Activated CD4-positive, alpha-beta memory T cell treated with anti-CD3 and anti-CD28 coated beads for 36 hours (primary cell): ENCODE results near the gene MAB21L3. TPM values are rescaled to one million over a fixed set of nuclear protein-coding genes. Genes with fewer than 3 reads are reported as not detected.
A peak's percentile ranks its signal among the peaks of the same experiment; 100 is the strongest.

Source experiments
- CTCF ChIA-PET: fragments of 350-600 bp; sonication (Branson Sonifier 250); formaldehyde crosslinking; loops from one replicate; lab custom pipeline; 2021; ENCODE audit warnings: antibody characterized with exemption, inconsistent platforms; lab: Charles Lee
- POLR2A ChIA-PET: fragments of 350-600 bp; sonication (Branson Sonifier 250); formaldehyde crosslinking; loops from one replicate; lab custom pipeline; 2021; ENCODE audit warnings: antibody characterized with exemption; lab: Charles Lee
- DNase-seq: peaks from one replicate; pipeline ENCODE4 v3.0.0-alpha.2; 2020
- H3K27ac Mint-ChIP-seq: one replicate; pipeline ENCODE4 v1.8.0; 2021; ENCODE audit warnings: mixed read lengths
- H3K27me3 Mint-ChIP-seq: one replicate; pipeline ENCODE4 v1.8.0; 2021; ENCODE audit warnings: mixed read lengths
- H3K36me3 Mint-ChIP-seq: one replicate; pipeline ENCODE4 v1.8.0; 2021; ENCODE audit warnings: mixed read lengths
- H3K4me1 Mint-ChIP-seq: one replicate; pipeline ENCODE4 v1.8.0; 2021; ENCODE audit warnings: low read depth, mixed read lengths
- H3K4me3 Mint-ChIP-seq: one replicate; pipeline ENCODE4 v1.8.0; 2021; ENCODE audit warnings: mild to moderate bottlenecking, mixed read lengths
- H3K9me3 Mint-ChIP-seq: one replicate; pipeline ENCODE4 v1.8.0; 2021; ENCODE audit warnings: mixed read lengths
- intact Hi-C: fragments of 100-400 bp; cut with micrococcal nuclease; formaldehyde crosslinking; loops from one replicate; pipeline ENCODE4 v1.15.1; 2023
- total RNA-seq, 2 experiments: library from RNA; stranded (reverse); gene quantifications; one replicate each; pipeline ENCODE4 v1.2.3, GENCODE V29; 2021

Gene MAB21L3
- total RNA-seq, 2 experiments from 2014 or later: not detected

GRCh38 chr1:116113615-116114014 lies 2.4 kb downstream of the MAB21L3 start:
- H3K9me3 Mint-ChIP-seq: no peaks in the 10 kb centered on the region
- CTCF ChIA-PET: no interaction called here
- H3K4me1 Mint-ChIP-seq: no peaks in the 10 kb centered on the region

GRCh38 chr1:116115476-116116439 lies 4.6 kb downstream of the MAB21L3 start:
- Mint-ChIP-seq H3K27ac (no peak overlapping the region), H3K27me3 (peaks cover 11% of the 10 kb centered on the region), H3K36me3 (no peaks in the 10 kb centered on the region), H3K4me1 (no peaks in the 10 kb centered on the region), H3K9me3 (no peaks in the 10 kb centered on the region), H3K4me3 (no peak overlapping the region)
- DNase-seq: no peak
- CTCF ChIA-PET: no interaction called here
- POLR2A ChIA-PET: no interaction called here
- intact Hi-C loops: no loop called here

More at GRCh38 chr1:116113615-116114014, 2.4 kb downstream of the MAB21L3 start:
- no peak overlapping the region for H3K27ac Mint-ChIP-seq
- no peak overlapping the region for H3K4me3 Mint-ChIP-seq
- intact Hi-C loops: no loop called here
- peaks cover 9% of the 10 kb centered on the region for H3K27me3 Mint-ChIP-seq
- DNase-seq: no peak
- POLR2A ChIA-PET: no interaction called here
- H3K36me3 Mint-ChIP-seq: no peaks in the 10 kb centered on the region

GRCh38 chr1:116118471-116118870 lies 7.3 kb downstream of the MAB21L3 start:
- ChIA-PET CTCF (interaction anchor here (0.6 kb wide), 1 partner anchor 1242 kb away, joined by 6 read pairs; no protein-coding TSS in a partner anchor), POLR2A (no interaction called here)
- Mint-ChIP-seq H3K9me3 (no peaks in the 10 kb centered on the region), H3K4me3 (no peak overlapping the region), H3K27me3 (peaks cover 11% of the 10 kb centered on the region), H3K4me1 (no peaks in the 10 kb centered on the region), H3K36me3 (no peaks in the 10 kb centered on the region), H3K27ac (no peak overlapping the region)
- no peak for DNase-seq
- intact Hi-C loops: no loop called here

- Mint-ChIP-seq H3K9me3 (no peaks in the 10 kb centered on the region), H3K27me3 (peaks cover 17% of the 10 kb centered on the region), H3K4me3 (no peak overlapping the region), H3K27ac (no peak overlapping the region), H3K36me3 (no peaks in the 10 kb centered on the region), H3K4me1 (no peaks in the 10 kb centered on the region)
- intact Hi-C loops: no loop called here
- no peak for DNase-seq
- ChIA-PET CTCF (interaction anchor here (1.0 kb wide), 1 partner anchor 19 kb away, joined by 3 read pairs; no protein-coding TSS in a partner anchor), POLR2A (no interaction called here)
These were observed 8.7 kb downstream of the MAB21L3 start for GRCh38 chr1:116119876-116120275.

- H3K9me3 Mint-ChIP-seq: no peaks in the 10 kb centered on the region
- peaks cover 26% of the 10 kb centered on the region for H3K27me3 Mint-ChIP-seq
- CTCF ChIA-PET: interaction anchor here (0.6 to 3.7 kb wide), 4 partner anchors 16 to 362 kb away, joined by 3 to 14 read pairs (median 4); no protein-coding TSS in a partner anchor
- H3K27ac Mint-ChIP-seq: no peak overlapping the region
- no peaks in the 10 kb centered on the region for H3K36me3 Mint-ChIP-seq
- intact Hi-C loops: no loop called here
- POLR2A ChIA-PET: no interaction called here
- H3K4me1 Mint-ChIP-seq: peaks cover 22% of the 10 kb centered on the region
- H3K4me3 Mint-ChIP-seq: no peak overlapping the region
- DNase-seq: no peak
These were observed 12.0 kb downstream of the MAB21L3 start for GRCh38 chr1:116122955-116123757.

GRCh38 chr1:116123837-116124533 lies 12.8 kb downstream of the MAB21L3 start:
- Mint-ChIP-seq H3K4me1 (peaks cover 30% of the 10 kb centered on the region), H3K27me3 (peaks cover 27% of the 10 kb centered on the region), H3K36me3 (no peaks in the 10 kb centered on the region), H3K9me3 (no peaks in the 10 kb centered on the region), H3K4me3 (no peak overlapping the region), H3K27ac (no peak overlapping the region)
- no peak for DNase-seq
- intact Hi-C loops: no loop called here
- ChIA-PET CTCF (interaction anchor here (3.7 kb wide), 1 partner anchor 15 kb away, joined by 14 read pairs; no protein-coding TSS in a partner anchor), POLR2A (no interaction called here)

GRCh38 chr1:116125758-116126157 lies 14.6 kb downstream of the MAB21L3 start:
- Mint-ChIP-seq H3K4me3 (no peak overlapping the region), H3K4me1 (peaks cover 35% of the 10 kb centered on the region), H3K9me3 (no peaks in the 10 kb centered on the region), H3K36me3 (no peaks in the 10 kb centered on the region), H3K27ac (no peak overlapping the region), H3K27me3 (peaks cover 28% of the 10 kb centered on the region)
- intact Hi-C loops: loop anchor here (5.0 kb wide), 1 partner anchor 252 kb away; no protein-coding TSS in a partner anchor
- no peak for DNase-seq
- CTCF ChIA-PET: interaction anchor here (1.2 to 2.0 kb wide), 2 partner anchors 25 to 359 kb away, joined by 4 to 9 read pairs; no protein-coding TSS in a partner anchor
- POLR2A ChIA-PET: no interaction called here

- no peaks in the 10 kb centered on the region for H3K36me3 Mint-ChIP-seq
- ChIA-PET POLR2A (no interaction called here), CTCF (interaction anchor here (1.1 to 2.0 kb wide), 2 partner anchors 293 to 359 kb away, joined by 3 to 9 read pairs; no protein-coding TSS in a partner anchor)
- H3K4me1 Mint-ChIP-seq: peaks cover 35% of the 10 kb centered on the region
- no peaks in the 10 kb centered on the region for H3K9me3 Mint-ChIP-seq
- H3K27ac Mint-ChIP-seq: no peak overlapping the region
- peaks cover 27% of the 10 kb centered on the region for H3K27me3 Mint-ChIP-seq
- no peak for DNase-seq
- intact Hi-C loops: loop anchor here (5.0 kb wide), 1 partner anchor 251 kb away; no protein-coding TSS in a partner anchor
- no peak overlapping the region for H3K4me3 Mint-ChIP-seq
These were observed 15.1 kb downstream of the MAB21L3 start for GRCh38 chr1:116126281-116126680.

- intact Hi-C loops: loop anchor here (5.0 kb wide), 1 partner anchor 250 kb away; no protein-coding TSS in a partner anchor
- peaks cover 24% of the 10 kb centered on the region for H3K27me3 Mint-ChIP-seq
- CTCF ChIA-PET: interaction anchor here (1.1 to 2.0 kb wide), 3 partner anchors 11 to 358 kb away, joined by 3 to 9 read pairs (median 5); no protein-coding TSS in a partner anchor
- H3K36me3 Mint-ChIP-seq: no peaks in the 10 kb centered on the region
- peak; percentile 31 for DNase-seq
- H3K4me3 Mint-ChIP-seq: no peak overlapping the region
- POLR2A ChIA-PET: no interaction called here
- no peaks in the 10 kb centered on the region for H3K9me3 Mint-ChIP-seq
- H3K27ac Mint-ChIP-seq: no peak overlapping the region
- H3K4me1 Mint-ChIP-seq: peaks cover 35% of the 10 kb centered on the region
These were observed 16.1 kb downstream of the MAB21L3 start for GRCh38 chr1:116127123-116127847.

- intact Hi-C loops: loop anchor here (5.0 kb wide), 1 partner anchor 249 kb away; no protein-coding TSS in a partner anchor
- CTCF ChIA-PET: interaction anchor here (1.2 kb wide), 1 partner anchor 10 kb away, joined by 5 read pairs; no protein-coding TSS in a partner anchor
- Mint-ChIP-seq H3K4me3 (no peak overlapping the region), H3K9me3 (no peaks in the 10 kb centered on the region), H3K4me1 (peaks cover 35% of the 10 kb centered on the region), H3K27me3 (peaks cover 24% of the 10 kb centered on the region), H3K36me3 (no peaks in the 10 kb centered on the region), H3K27ac (peak overlapping the region; percentile 23)
- POLR2A ChIA-PET: no interaction called here
- peak; percentile 18 for DNase-seq
These were observed 16.8 kb downstream of the MAB21L3 start for GRCh38 chr1:116127848-116128540.
